ENCODE measurements around the gene ENOPH1.

The ENOPH1 gene

DNA sequence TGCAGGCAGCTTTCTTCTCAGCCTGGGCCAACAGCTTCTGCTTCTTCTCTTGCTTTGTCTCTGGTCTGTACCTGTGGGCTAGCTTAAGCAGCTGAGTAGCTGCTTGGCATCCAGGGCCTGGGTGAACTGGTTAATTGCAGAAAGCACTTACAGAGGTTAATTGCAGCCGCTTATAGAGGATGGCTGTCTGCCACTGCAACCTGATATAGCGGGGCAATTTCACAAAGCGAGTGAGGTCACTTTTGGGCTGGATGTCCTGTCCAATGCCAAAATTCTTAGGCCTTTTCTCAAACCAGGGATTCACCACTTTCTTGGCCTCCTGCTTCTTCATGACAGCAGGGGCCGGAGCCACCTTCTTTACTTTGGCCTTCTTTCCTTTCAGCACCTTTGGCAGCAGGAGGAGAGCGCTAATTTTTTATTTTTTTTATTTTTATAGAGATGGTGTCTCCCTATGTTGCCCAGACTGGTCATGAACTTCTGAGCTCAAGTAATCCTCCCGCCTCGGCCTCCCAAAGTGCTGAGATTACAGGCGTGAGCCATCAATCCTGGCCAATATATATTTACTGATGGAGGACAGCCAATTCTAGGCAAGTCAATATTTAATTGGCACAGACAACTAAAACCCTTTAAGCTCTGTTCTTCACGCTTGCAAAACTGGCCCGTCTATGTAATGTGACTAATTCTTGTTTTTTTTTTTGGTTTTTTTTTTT, 61.0 kb downstream of the ENOPH1 start (continued):
- TF ChIP-seq ZNF639 (tag by site-specific recombination; IDR thresholded peaks at IDR 0.05) (peak; percentile 47; the same call in 1 of the 2 replicates), YY1 (tag by site-specific recombination; IDR thresholded peaks at IDR 0.05) (no peak), INSM2 (tag by site-specific recombination; IDR thresholded peaks at IDR 0.05) (peak; percentile 39; the same call in 1 of the 2 replicates), ZNF664 (tag by site-specific recombination; IDR thresholded peaks at IDR 0.05) (no peak), ZNF335 (tag by site-specific recombination; conservative IDR thresholded peaks at IDR 0.05) (peak; percentile 47), ZNF624 (tag by site-specific recombination; IDR thresholded peaks at IDR 0.05) (no peak), ZNF354C (tag by site-specific recombination; IDR thresholded peaks at IDR 0.05; ENCODE audit: borderline replicate concordance, low read depth) (no peak), ZNF394 (tag by site-specific recombination; IDR thresholded peaks at IDR 0.05; ENCODE audit: borderline replicate concordance) (peak; percentile 55; the same call in 1 of the 2 replicates), ATF2 (tag by site-specific recombination; IDR thresholded peaks at IDR 0.05; ENCODE audit: low read depth) (peak; percentile 49), ZNF433 (tag by site-specific recombination; IDR thresholded peaks at IDR 0.05; ENCODE audit: low read depth) (no peak), ZIC2 (tag by site-specific recombination; IDR thresholded peaks at IDR 0.05) (no peak), ZNF112 (tag by site-specific recombination; IDR thresholded peaks at IDR 0.05) (no peak), ZNF501 (tag by site-specific recombination; IDR thresholded peaks at IDR 0.05) (no peak; the same call in 1 of the 2 replicates), SP3 (tag by site-specific recombination; IDR thresholded peaks at IDR 0.05) (no peak), ZNF114 (tag by site-specific recombination; IDR thresholded peaks at IDR 0.05) (no peak), SCRT1 (tag by site-specific recombination; IDR thresholded peaks at IDR 0.05; ENCODE audit: borderline replicate concordance) (no peak), WT1 (tag by site-specific recombination; IDR thresholded peaks at IDR 0.05) (no peak), ZFHX2 (tag by site-specific recombination; conservative IDR thresholded peaks at IDR 0.05) (no peak), GLI2 (tag by site-specific recombination; IDR thresholded peaks at IDR 0.05; ENCODE audit: borderline replicate concordance, low read depth) (no peak), GLIS1 (tag by site-specific recombination; IDR thresholded peaks at IDR 0.05) (peak; percentile 53; the same call in 1 of the 2 replicates), YY2 (tag by site-specific recombination; IDR thresholded peaks at IDR 0.05) (no peak), ZNF391 (tag by site-specific recombination; IDR thresholded peaks at IDR 0.05; ENCODE audit: borderline replicate concordance, low read depth) (no peak; the same call in 1 of the 2 replicates), ZNF48 (tag by site-specific recombination; IDR thresholded peaks at IDR 0.05) (no peak), ZNF488 (tag by site-specific recombination; IDR thresholded peaks at IDR 0.05) (no peak), ZNF792 (tag by site-specific recombination; IDR thresholded peaks at IDR 0.05) (no peak)
- TF ChIP-seq, protein P1, sequence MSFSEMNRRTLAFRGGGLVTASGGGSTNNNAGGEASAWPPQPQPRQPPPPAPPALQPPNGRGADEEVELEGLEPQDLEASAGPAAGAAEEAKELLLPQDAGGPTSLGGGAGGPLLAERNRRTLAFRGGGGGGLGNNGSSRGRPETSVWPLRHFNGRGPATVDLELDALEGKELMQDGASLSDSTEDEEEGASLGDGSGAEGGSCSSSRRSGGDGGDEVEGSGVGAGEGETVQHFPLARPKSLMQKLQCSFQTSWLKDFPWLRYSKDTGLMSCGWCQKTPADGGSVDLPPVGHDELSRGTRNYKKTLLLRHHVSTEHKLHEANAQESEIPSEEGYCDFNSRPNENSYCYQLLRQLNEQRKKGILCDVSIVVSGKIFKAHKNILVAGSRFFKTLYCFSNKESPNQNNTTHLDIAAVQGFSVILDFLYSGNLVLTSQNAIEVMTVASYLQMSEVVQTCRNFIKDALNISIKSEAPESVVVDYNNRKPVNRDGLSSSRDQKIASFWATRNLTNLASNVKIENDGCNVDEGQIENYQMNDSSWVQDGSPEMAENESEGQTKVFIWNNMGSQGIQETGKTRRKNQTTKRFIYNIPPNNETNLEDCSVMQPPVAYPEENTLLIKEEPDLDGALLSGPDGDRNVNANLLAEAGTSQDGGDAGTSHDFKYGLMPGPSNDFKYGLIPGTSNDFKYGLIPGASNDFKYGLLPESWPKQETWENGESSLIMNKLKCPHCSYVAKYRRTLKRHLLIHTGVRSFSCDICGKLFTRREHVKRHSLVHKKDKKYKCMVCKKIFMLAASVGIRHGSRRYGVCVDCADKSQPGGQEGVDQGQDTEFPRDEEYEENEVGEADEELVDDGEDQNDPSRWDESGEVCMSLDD (tag by site-specific recombination; IDR thresholded peaks at IDR 0.05) = no peak
- TF ChIP-seq, protein P2, sequence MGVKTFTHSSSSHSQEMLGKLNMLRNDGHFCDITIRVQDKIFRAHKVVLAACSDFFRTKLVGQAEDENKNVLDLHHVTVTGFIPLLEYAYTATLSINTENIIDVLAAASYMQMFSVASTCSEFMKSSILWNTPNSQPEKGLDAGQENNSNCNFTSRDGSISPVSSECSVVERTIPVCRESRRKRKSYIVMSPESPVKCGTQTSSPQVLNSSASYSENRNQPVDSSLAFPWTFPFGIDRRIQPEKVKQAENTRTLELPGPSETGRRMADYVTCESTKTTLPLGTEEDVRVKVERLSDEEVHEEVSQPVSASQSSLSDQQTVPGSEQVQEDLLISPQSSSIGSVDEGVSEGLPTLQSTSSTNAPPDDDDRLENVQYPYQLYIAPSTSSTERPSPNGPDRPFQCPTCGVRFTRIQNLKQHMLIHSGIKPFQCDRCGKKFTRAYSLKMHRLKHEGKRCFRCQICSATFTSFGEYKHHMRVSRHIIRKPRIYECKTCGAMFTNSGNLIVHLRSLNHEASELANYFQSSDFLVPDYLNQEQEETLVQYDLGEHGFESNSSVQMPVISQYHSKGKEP (tag by site-specific recombination; IDR thresholded peaks at IDR 0.05) = peak; percentile 63; the same call in 1 of the 2 replicates

Data from HEK293 (cell line).